Keratinocyte (primary cell): ENCODE results near the gene ICE2. TPM values are rescaled to one million over a fixed set of nuclear protein-coding genes. Genes with fewer than 3 reads are reported as not detected.
"Not testable (repeated sequence)": the region's sequence is repeated elsewhere in the genome, so short reads cannot be mapped to it uniquely, and the experiment has no call there.

Experiments
- DNase-seq: peaks from one replicate; pipeline ENCODE4 v3.0.0-alpha.2; 2011; ENCODE audit warnings: low read depth, missing footprints, low spot score
- FAIRE-seq: peaks from 2 replicates; lab custom pipeline; 2011; peaks lifted over from hg19 to GRCh38; lab: Jason Lieb, UNC
- H2AFZ ChIP-seq: 2 replicates; pipeline ENCODE4 v1.6.0; 2012; ENCODE audit warnings: low read length, control low read depth, inconsistent platforms; ENCODE audit not compliant: control insufficient read depth
- H3K27ac ChIP-seq: 2 replicates; pipeline ENCODE4 v1.5.1; 2011; ENCODE audit warnings: low read length; ENCODE audit not compliant: control insufficient read depth, insufficient read depth
- H3K27me3 ChIP-seq: 3 replicates; pipeline ENCODE4 v1.6.0; 2011; ENCODE audit warnings: low read length; ENCODE audit not compliant: control insufficient read depth, insufficient read depth; ENCODE audit errors: extremely low read depth
- H3K36me3 ChIP-seq, 2 experiments: 2 replicates in 1 of 2; 3 replicates in 1 of 2; pipeline ENCODE4 v1.5.1; 2011; ENCODE audit warnings: low read length in 2 of 2, mild to moderate bottlenecking in 1 of 2; ENCODE audit not compliant: control insufficient read depth in 2 of 2, insufficient read depth in 2 of 2; ENCODE audit errors: extremely low read depth in 1 of 2
- H3K4me1 ChIP-seq: 3 replicates; pipeline ENCODE4 v1.5.1; 2011; ENCODE audit warnings: low read length; ENCODE audit not compliant: control insufficient read depth, insufficient read depth; ENCODE audit errors: extremely low read depth
- H3K4me2 ChIP-seq: 3 replicates; pipeline ENCODE4 v1.6.0; 2011; ENCODE audit warnings: low read depth, low read length; ENCODE audit not compliant: control insufficient read depth, insufficient read depth; ENCODE audit errors: extremely low read depth
- H3K4me3 ChIP-seq, 3 experiments: fragments of 200-600 bp in 1 of 3; sonication (generic) in 1 of 3; 2 replicates in 2 of 3; 3 replicates in 1 of 3; pipeline ENCODE4 v1.5.1; 2011 to 2016; ENCODE audit warnings: low read length in 3 of 3, mild to moderate bottlenecking in 3 of 3, control low read depth in 2 of 3, inconsistent platforms in 1 of 3, low read depth in 1 of 3, mixed read lengths in 1 of 3, mixed run types in 1 of 3, moderate library complexity in 1 of 3; ENCODE audit not compliant: control insufficient read depth in 2 of 3, insufficient read depth in 2 of 3; ENCODE audit errors: extremely low read depth in 1 of 3
- H3K79me2 ChIP-seq: 2 replicates; pipeline ENCODE4 v1.6.0; 2012; ENCODE audit warnings: low read length; ENCODE audit not compliant: control insufficient read depth, insufficient read depth
- H3K9ac ChIP-seq: 3 replicates; pipeline ENCODE4 v1.6.0; 2011; ENCODE audit warnings: low read length; ENCODE audit not compliant: control insufficient read depth, insufficient read depth; ENCODE audit errors: extremely low read depth
- H3K9me1 ChIP-seq: 3 replicates; pipeline ENCODE4 v1.6.0; 2011; ENCODE audit warnings: low read length; ENCODE audit not compliant: control insufficient read depth, insufficient read depth; ENCODE audit errors: extremely low read depth
- H3K9me3 ChIP-seq: 2 replicates; pipeline ENCODE4 v1.5.1; 2012; ENCODE audit warnings: low read depth, low read length; ENCODE audit not compliant: control insufficient read depth
- H4K20me1 ChIP-seq: 3 replicates; pipeline ENCODE4 v1.6.0; 2011; ENCODE audit warnings: low read length; ENCODE audit not compliant: control insufficient read depth, insufficient read depth; ENCODE audit errors: extremely low read depth
- CTCF ChIP-seq, 3 experiments: IDR thresholded peaks in 1 of 3; conservative IDR thresholded peaks in 1 of 3; optimal IDR thresholded peaks in 1 of 3; 2 replicates in 2 of 3; 3 replicates in 1 of 3; pipeline versions ENCODE3 to v1.5.1; 2011; ENCODE audit warnings: low read length in 3 of 3, mild to moderate bottlenecking in 3 of 3, moderate library complexity in 2 of 3, control low read depth in 1 of 3, inconsistent platforms in 1 of 3; ENCODE audit not compliant: insufficient read depth in 2 of 3; ENCODE audit errors: extremely low read depth in 1 of 3
- EZH2 ChIP-seq: IDR thresholded peaks from one replicate; pipeline ENCODE4 v1.6.1; 2012; ENCODE audit warnings: inconsistent platforms, mild to moderate bottlenecking, low read length, moderate library complexity
- dilution Hi-C: fragments of 300-500 bp; cut with MboI; formaldehyde crosslinking; loops from one replicate; pipeline ENCODE4 v1.7.0; 2020; ENCODE audit warnings: low sequenced_read_pairs; ENCODE audit not compliant: extremely low pct_ligation_motif_present
- polyA plus RNA-seq, 5 experiments: library from polyadenylated mRNA; depleted of rRNA in 3 of 5; stranded (reverse) in 3 of 5; stranded (forward) in 1 of 5; unstranded in 1 of 5; fragments of >200 nt; gene quantifications; 1 replicate in 1 of 5; 2 replicates in 3 of 5; 3 replicates in 1 of 5; pipeline versions ENCODE4 v1.2.1 to v1.2.3, GENCODE V29; 2011 to 2012; ENCODE audit warnings: missing spikeins in 2 of 5, low read depth in 1 of 5, low replicate concordance in 1 of 5

The ICE2 gene
- polyA plus RNA-seq, 1 donor (not counting 4 experiments of a cell fraction or from before 2014, with no cell fraction given), result 34.1 TPM

DNA sequence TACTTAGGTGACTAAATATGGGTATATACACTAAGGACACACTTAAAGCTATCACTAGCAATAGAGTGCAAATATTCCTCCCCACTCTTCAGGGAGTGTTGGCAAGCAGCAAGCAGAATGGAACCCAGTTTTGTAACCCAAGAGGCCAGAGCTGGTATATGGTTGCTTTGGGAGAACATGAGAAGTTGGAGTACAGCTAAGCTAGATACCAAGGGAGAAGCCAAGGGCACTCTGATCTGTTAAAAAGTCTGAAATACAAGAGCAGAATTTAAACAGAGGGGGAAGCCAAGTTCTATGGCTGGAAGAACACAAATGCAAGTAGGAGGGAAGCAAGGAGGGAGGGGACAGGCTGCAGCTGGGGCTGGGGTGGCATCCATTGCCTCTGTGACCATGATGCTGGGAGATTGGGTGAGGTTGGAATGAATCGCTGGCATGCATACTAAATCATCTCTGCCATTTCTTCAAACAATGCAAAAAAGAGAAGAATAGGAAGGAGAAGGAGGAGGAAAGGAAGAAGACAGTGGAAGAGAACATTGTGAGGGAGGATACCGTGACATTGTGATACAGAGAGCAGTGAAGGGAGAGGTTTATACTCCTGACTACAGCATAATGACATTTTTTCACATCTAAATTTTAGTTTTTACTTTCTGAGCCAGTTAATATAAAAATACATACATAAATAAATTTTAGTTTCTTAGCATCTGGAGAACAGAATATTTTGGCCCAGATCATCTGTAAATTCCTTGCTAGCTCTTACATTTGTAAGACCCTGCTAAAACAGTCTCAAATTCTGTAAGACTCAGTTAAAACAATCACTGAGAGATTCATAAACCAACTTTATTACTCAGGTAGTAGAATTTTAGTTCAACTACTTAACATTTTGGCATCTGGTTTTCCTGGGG is 72.2 kb downstream of the ICE2 start:
- dilution Hi-C loops, result no loop called here
- H4K20me1 ChIP-seq, result no peaks in the 10 kb centered on the region
- DNase-seq (no peak), FAIRE-seq (no peak)
- no peaks in the 10 kb centered on the region for H3K9me1 ChIP-seq
- no peaks in the 10 kb centered on the region for H3K9me3 ChIP-seq
- H3K4me2 ChIP-seq, result peak overlapping the region; percentile 66
- TF ChIP-seq CTCF (optimal IDR thresholded peaks at IDR 0.05 in 1 of 3, IDR thresholded peaks at IDR 0.05 in 1 of 3, conservative IDR thresholded peaks at IDR 0.05 in 1 of 3; ENCODE audit: extremely low read depth in 1 of 3, insufficient read depth in 2 of 3, low read length in 3 of 3), result no peak
- no peak for TF ChIP-seq EZH2
- peak overlapping the region; percentile 86 for H3K27ac ChIP-seq
- peak overlapping the region in 1 of 3 experiments; percentile 44 for H3K4me3 ChIP-seq
- no peaks in the 10 kb centered on the region for H3K79me2 ChIP-seq
- peaks cover 41% of the 10 kb centered on the region for H3K4me1 ChIP-seq
- H3K36me3 ChIP-seq, result no peaks in the 10 kb centered on the region
- no peaks in the 10 kb centered on the region for H3K27me3 ChIP-seq
- H3K9ac ChIP-seq, result peak overlapping the region; percentile 84
- no peak overlapping the region for H2AFZ ChIP-seq

DNA sequence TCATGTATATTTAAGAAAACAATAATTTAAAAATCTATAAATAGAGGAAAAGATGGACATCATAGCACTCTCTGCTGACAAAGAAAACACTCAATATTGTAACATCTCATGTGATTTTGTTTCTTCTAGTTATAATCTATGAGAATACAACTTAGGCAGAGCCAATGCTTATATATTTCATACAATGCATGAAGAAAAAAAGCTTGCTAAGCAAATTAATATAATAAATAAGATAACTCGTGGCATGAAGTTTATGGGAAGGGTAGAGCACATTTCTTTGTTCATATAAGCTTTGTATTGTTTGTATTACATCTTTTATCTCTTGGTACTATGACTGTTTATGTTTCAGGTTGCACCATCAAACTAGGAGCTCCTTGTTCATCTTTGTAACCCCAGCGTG is 73.5 kb downstream of the ICE2 start:
- DNase-seq, result no peak
- dilution Hi-C loops, result no loop called here
- Histone ChIP-seq H3K9me3 (no peaks in the 10 kb centered on the region), H3K27ac (no peak overlapping the region), H3K27me3 (no peaks in the 10 kb centered on the region), H4K20me1 (no peaks in the 10 kb centered on the region), H3K4me2 (no peak overlapping the region), H3K4me3 (no peak overlapping the region), H3K36me3 (no peaks in the 10 kb centered on the region), H2AFZ (no peak overlapping the region), H3K9ac (no peak overlapping the region), H3K9me1 (no peaks in the 10 kb centered on the region), H3K79me2 (no peaks in the 10 kb centered on the region), H3K4me1 (peaks cover 49% of the 10 kb centered on the region)
- TF ChIP-seq CTCF (optimal IDR thresholded peaks at IDR 0.05 in 1 of 3, IDR thresholded peaks at IDR 0.05 in 1 of 3, conservative IDR thresholded peaks at IDR 0.05 in 1 of 3; ENCODE audit: extremely low read depth in 1 of 3, insufficient read depth in 2 of 3, low read length in 3 of 3) (no peak), EZH2 (no peak)
- no peak for FAIRE-seq

DNA sequence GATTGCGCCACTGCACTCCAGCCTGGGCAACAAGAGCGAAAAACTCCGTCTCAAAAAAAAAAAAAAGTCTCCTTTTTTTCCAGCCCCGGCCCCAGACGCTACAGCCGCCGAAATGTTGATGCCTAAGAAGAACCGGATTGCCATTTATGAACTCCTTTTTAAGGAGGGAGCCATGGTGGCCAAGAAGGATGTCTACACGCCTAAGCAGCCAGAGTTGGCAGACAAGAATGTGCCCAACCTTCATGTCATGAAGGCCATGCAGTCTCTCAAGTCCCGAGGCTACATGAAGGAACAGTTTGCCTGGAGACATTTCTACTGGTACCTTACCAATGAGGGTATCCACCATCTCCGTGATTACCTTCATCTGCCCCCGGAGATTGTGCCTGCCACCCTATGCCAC is 74.6 kb downstream of the ICE2 start:
- peaks cover 60% of the 10 kb centered on the region for H3K4me1 ChIP-seq
- H3K27ac ChIP-seq, dilution Hi-C loops, H3K4me3 ChIP-seq, H3K9me1 ChIP-seq, H3K9me3 ChIP-seq, H4K20me1 ChIP-seq, H3K36me3 ChIP-seq, H3K9ac ChIP-seq, FAIRE-seq, DNase-seq, H3K4me2 ChIP-seq, H2AFZ ChIP-seq, H3K27me3 ChIP-seq, H3K79me2 ChIP-seq: not testable (repeated sequence)
